ENCODE data around the gene ERV3-1. TPM values are rescaled to one million over a fixed set of nuclear protein-coding genes. Genes with fewer than 3 reads are reported as not detected.

The ERV3-1 gene
- total RNA-seq, 1 experiment from 2014 or later: 16.5 TPM

DNA sequence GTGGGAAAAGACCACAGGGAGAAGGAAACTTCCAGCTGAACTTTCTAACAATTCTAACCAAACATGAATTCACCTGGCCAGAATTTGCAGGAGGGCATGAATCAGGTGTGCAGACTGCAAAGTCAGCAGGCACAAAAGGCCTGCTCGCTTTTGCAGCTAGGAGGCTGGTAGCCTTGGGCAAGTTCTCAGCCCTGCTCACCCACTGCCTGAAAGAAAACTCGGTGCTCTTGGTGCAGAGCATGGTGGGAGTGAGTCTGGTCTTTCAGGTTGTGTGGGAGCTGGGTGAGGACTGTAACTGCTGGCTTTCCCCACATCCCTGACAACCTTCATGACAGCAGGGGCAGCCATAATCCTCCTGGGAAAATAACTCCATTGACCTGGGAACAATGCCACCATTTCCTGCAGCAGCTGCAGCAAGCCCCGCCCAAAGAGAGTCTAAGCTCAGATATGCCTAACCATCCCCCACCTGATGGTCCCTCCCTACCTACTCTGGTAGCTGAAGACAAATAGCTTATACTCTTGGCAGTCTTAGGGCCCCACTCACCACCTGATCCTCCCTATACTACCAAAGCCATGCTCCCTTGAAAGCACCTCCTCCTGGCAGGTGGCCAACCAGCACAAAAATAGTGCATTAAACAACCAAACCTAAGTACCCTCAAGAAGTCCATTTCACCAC, 47.3 kb downstream of the ERV3-1 start:
- Histone ChIP-seq H3K23me2 (ENCODE audit: insufficient read length, low read depth, low read length, poor library complexity, severe bottlenecking) (no peaks in the 10 kb centered on the region), H4K20me1 (ENCODE audit: control insufficient read depth, insufficient read depth, insufficient read length) (no peaks in the 10 kb centered on the region), H3K23ac (ENCODE audit: insufficient read length, low read depth, low read length) (no peak overlapping the region), H3K79me2 (ENCODE audit: insufficient read depth, low read length) (no peaks in the 10 kb centered on the region), H4K5ac (ENCODE audit: insufficient read length, low read depth, low read length) (no peak overlapping the region), H3K4me2 (ENCODE audit: insufficient read depth, insufficient read length, low read length) (no peak overlapping the region), H2BK120ac (ENCODE audit: low read depth, low read length, poor library complexity, severe bottlenecking) (no peak overlapping the region), H2BK15ac (ENCODE audit: low read depth, low read length) (no peak overlapping the region), H3K4me1 (ENCODE audit: insufficient read depth, low read length) (no peaks in the 10 kb centered on the region), H3K4ac (ENCODE audit: low read depth, low read length) (no peak overlapping the region), H3K9me3 (ENCODE audit: control insufficient read depth, low read depth, low read length) (no peaks in the 10 kb centered on the region), H4K91ac (ENCODE audit: insufficient read length, low read depth, low read length) (no peak overlapping the region), H2BK5ac (ENCODE audit: insufficient read length, low read length) (no peak overlapping the region), H2AFZ (ENCODE audit: low read length) (no peak overlapping the region), H3K18ac (ENCODE audit: insufficient read length, low read depth, low read length) (no peak overlapping the region), H3K56ac (ENCODE audit: insufficient read length, low read depth, low read length) (no peak overlapping the region), H3K79me1 (ENCODE audit: insufficient read depth, low read depth, low read length, poor library complexity, severe bottlenecking) (no peaks in the 10 kb centered on the region), H3T11ph (ENCODE audit: low read length) (no peak overlapping the region), H3K14ac (ENCODE audit: insufficient read depth, low read length) (no peak overlapping the region), H3K27me3 (ENCODE audit: insufficient read depth, low read length) (no peaks in the 10 kb centered on the region; the same call in 1 of the 2 replicates), H2BK12ac (ENCODE audit: insufficient read length, low read depth, low read length) (no peak overlapping the region), H2AK5ac (ENCODE audit: insufficient read length, low read length) (no peak overlapping the region), H4K8ac (replicated peaks; ENCODE audit: insufficient read length, low read depth, low read length) (no peak overlapping the region), H2BK20ac (ENCODE audit: low read depth, low read length, poor library complexity, severe bottlenecking) (no peak overlapping the region), H3K9ac (ENCODE audit: extremely low read depth, insufficient read length, low read length) (no peak overlapping the region), H3K27ac (ENCODE audit: insufficient read length, low read depth, low read length) (no peak overlapping the region)
- peaks cover 13% of the 10 kb centered on the region in 2 experiments for H3K4me1 Mint-ChIP-seq
- peak overlapping the region in 1 of 3 experiments; percentile 60; a peak in 1 of 7 replicates for H3K27ac Mint-ChIP-seq
- H3K36me3 Mint-ChIP-seq (ENCODE audit: insufficient read depth in 1 of 3, low read depth in 3 of 3): peaks cover 0 to 16% (median 2%) of the 10 kb centered on the region in 3 experiments; a peak in 5 of 7 replicates
- WGBS (ENCODE audit: extremely low coverage, insufficient read length, low lambda C conversion rate): no CpG with 5 or more reads among the region's 3 CpGs
- TF ChIP-seq, protein P1, sequence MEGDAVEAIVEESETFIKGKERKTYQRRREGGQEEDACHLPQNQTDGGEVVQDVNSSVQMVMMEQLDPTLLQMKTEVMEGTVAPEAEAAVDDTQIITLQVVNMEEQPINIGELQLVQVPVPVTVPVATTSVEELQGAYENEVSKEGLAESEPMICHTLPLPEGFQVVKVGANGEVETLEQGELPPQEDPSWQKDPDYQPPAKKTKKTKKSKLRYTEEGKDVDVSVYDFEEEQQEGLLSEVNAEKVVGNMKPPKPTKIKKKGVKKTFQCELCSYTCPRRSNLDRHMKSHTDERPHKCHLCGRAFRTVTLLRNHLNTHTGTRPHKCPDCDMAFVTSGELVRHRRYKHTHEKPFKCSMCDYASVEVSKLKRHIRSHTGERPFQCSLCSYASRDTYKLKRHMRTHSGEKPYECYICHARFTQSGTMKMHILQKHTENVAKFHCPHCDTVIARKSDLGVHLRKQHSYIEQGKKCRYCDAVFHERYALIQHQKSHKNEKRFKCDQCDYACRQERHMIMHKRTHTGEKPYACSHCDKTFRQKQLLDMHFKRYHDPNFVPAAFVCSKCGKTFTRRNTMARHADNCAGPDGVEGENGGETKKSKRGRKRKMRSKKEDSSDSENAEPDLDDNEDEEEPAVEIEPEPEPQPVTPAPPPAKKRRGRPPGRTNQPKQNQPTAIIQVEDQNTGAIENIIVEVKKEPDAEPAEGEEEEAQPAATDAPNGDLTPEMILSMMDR (conservative IDR thresholded peaks at IDR 0.05): no peak
- peaks cover 2% of the 10 kb centered on the region; the same call in 1 of the 2 replicates for H3K27me3 Mint-ChIP-seq (ENCODE audit: low read depth)
- peak overlapping the region in 1 of 2 experiments; percentile 26; a peak in 2 of 5 replicates for H3K4me3 Mint-ChIP-seq
- no peak for DNase-seq
- peaks cover 33 to 40% of the 10 kb centered on the region in 2 experiments for H3K9me3 Mint-ChIP-seq

Data from H9 (cell line).